ENCODE results near the gene INSR.
"Not testable (repeated sequence)": the region's sequence is repeated elsewhere in the genome, so short reads cannot be mapped to it uniquely, and the experiment has no call there.

The INSR gene

DNA sequence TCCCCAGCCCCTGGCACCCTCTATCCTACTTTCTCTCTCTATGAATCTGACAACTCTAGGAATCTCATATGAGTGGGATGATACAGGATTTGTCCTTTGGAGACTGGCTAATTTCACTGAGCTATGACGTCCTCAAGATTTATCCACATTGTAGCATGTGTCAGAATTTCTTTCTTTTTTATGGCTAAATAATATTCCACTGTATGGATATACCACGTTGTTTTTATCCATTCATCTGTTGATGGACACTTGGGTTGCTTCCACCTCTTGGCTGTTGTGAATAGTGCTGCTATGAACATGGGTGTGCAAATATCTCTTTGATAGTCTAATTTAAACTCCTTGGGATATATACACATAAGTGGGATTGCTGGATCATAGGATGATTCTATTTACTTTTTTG, 24.0 kb upstream of the INSR start:
- TF ChIP-seq JUND (IDR thresholded peaks at IDR 0.05; ENCODE audit: low read depth): no peak
- in situ Hi-C loops (cut with HindIII; ENCODE audit: low pct_unique_long_range_greater_than_20kb, low sequenced_read_pairs): no loop called here
- no peak for DNase-seq (ENCODE audit: low read depth in 1 of 2, low spot score in 1 of 2)

GRCh38 chr19:7312816-7313215, 18.6 kb upstream of the INSR start:
- no peak for DNase-seq (ENCODE audit: low read depth in 1 of 2, low spot score in 1 of 2)
- in situ Hi-C loops (cut with HindIII; ENCODE audit: low pct_unique_long_range_greater_than_20kb, low sequenced_read_pairs): no loop called here
- no peak for TF ChIP-seq JUND (IDR thresholded peaks at IDR 0.05; ENCODE audit: low read depth)

GRCh38 chr19:7311911-7312310, 17.7 kb upstream of the INSR start:
- no peak for DNase-seq (ENCODE audit: low read depth in 1 of 2, low spot score in 1 of 2)
- in situ Hi-C loops (cut with HindIII; ENCODE audit: low pct_unique_long_range_greater_than_20kb, low sequenced_read_pairs): no loop called here
- no peak for TF ChIP-seq JUND (IDR thresholded peaks at IDR 0.05; ENCODE audit: low read depth)

- DNase-seq (ENCODE audit: low read depth in 1 of 2, low spot score in 1 of 2); in situ Hi-C loops (cut with HindIII; ENCODE audit: low pct_unique_long_range_greater_than_20kb, low sequenced_read_pairs): not testable (repeated sequence)
These were observed 14.1 kb upstream of the INSR start for GRCh38 chr19:7308327-7308726.

- DNase-seq (ENCODE audit: low read depth in 1 of 2, low spot score in 1 of 2): no peak
- in situ Hi-C loops (cut with HindIII; ENCODE audit: low pct_unique_long_range_greater_than_20kb, low sequenced_read_pairs): no loop called here
- no peak for TF ChIP-seq JUND (IDR thresholded peaks at IDR 0.05; ENCODE audit: low read depth)
These were observed 13.5 kb upstream of the INSR start for GRCh38 chr19:7307590-7308218.

DNA sequence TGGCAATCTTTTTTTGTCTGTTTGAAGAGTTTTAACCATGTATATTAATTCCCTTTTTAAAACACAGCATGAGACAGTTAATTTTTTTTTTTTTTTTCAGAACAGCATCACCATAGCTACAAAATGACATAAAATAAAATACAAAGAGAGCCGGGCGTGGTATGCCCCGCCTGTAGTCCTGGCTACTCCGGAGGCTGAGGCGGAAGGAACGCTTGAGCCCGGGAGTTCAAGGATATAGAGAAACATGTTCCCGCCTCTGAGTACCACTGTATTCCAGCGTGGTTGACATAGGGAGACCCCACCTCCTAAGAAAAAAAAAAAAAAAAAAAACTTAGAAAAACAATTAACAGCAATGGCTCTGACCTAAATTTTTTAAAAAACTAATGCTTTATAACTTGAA, 10.0 kb upstream of the INSR start:
- DNase-seq (ENCODE audit: low read depth in 1 of 2, low spot score in 1 of 2): no peak
- in situ Hi-C loops (cut with HindIII; ENCODE audit: low pct_unique_long_range_greater_than_20kb, low sequenced_read_pairs): no loop called here
- TF ChIP-seq JUND (IDR thresholded peaks at IDR 0.05; ENCODE audit: low read depth): no peak

DNA sequence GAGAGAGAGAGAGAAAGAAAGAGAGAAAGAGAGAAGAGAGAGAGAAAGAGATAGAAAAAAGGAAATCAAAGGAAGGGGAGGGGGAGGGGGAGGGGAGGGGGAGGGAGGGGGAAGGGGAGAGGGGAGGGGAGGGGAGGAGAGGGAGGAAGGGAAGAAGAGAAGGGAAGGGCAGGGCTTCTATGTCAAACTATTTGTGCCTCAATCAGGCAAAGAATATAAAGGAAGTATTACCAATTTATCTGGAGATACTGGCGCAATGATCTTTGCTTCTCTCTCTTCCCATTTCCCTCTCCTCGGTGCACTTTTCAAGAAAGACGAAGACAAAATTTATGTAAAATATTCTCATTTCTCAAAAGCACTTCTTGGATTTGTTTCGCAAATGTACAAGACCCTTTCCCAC, 9.3 kb upstream of the INSR start:
- in situ Hi-C loops (cut with HindIII; ENCODE audit: low pct_unique_long_range_greater_than_20kb, low sequenced_read_pairs): no loop called here
- DNase-seq (ENCODE audit: low read depth in 1 of 2, low spot score in 1 of 2): no peak

DNA sequence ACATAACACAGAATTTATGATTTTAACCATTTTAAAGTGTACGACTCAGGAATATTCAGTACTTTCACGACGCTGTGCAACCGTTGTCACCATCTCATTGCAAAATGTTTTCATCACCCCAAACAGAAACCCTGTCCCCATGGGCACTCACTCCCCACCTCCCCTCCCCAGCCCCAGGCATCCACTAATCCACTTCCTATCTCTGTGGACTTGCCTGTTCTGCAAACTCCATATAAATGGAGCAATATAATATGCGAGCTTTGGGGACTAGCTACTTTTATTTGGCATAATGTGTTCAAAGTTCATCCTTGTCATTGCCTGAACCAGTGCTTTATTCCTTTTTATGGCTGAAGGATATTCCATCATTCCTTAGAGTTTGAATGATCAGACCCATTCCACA, 7.3 kb upstream of the INSR start:
- in situ Hi-C loops (cut with HindIII; ENCODE audit: low pct_unique_long_range_greater_than_20kb, low sequenced_read_pairs): no loop called here
- DNase-seq (ENCODE audit: low read depth in 1 of 2, low spot score in 1 of 2): no peak
- no peak for TF ChIP-seq JUND (IDR thresholded peaks at IDR 0.05; ENCODE audit: low read depth)

More for the DNA sequence above, 9.3 kb upstream of the INSR start:
- no peak for TF ChIP-seq JUND (IDR thresholded peaks at IDR 0.05; ENCODE audit: low read depth)

DNA sequence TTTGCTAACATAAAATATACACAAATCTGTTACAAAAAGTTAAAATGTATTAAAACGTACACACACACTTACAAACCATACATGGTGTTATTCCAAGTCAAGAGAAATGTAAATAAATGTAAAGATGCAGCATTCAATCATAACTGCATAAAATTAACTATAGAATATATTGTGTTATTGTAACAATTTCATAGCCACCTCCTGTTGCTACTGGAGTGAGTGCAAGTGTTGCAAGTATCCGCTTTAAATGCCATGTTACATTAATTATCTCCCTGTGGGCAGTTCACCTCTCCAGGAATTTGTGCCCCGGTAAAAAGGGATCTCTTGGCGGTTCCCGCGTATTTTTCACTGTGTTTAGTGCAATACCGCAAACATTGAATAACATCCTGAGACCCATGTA, 3.5 kb upstream of the INSR start:
- in situ Hi-C loops (cut with HindIII; ENCODE audit: low pct_unique_long_range_greater_than_20kb, low sequenced_read_pairs): no loop called here
- DNase-seq (ENCODE audit: low read depth in 1 of 2, low spot score in 1 of 2): no peak
- no peak for TF ChIP-seq JUND (IDR thresholded peaks at IDR 0.05; ENCODE audit: low read depth)

- no peak for TF ChIP-seq JUND (IDR thresholded peaks at IDR 0.05; ENCODE audit: low read depth)
- DNase-seq (ENCODE audit: low read depth in 1 of 2, low spot score in 1 of 2): peak in 1 of 2 experiments; percentile 48
- in situ Hi-C loops (cut with HindIII; ENCODE audit: low pct_unique_long_range_greater_than_20kb, low sequenced_read_pairs): no loop called here
These were observed 1.8 kb upstream of the INSR start for GRCh38 chr19:7295912-7296536.

DNA sequence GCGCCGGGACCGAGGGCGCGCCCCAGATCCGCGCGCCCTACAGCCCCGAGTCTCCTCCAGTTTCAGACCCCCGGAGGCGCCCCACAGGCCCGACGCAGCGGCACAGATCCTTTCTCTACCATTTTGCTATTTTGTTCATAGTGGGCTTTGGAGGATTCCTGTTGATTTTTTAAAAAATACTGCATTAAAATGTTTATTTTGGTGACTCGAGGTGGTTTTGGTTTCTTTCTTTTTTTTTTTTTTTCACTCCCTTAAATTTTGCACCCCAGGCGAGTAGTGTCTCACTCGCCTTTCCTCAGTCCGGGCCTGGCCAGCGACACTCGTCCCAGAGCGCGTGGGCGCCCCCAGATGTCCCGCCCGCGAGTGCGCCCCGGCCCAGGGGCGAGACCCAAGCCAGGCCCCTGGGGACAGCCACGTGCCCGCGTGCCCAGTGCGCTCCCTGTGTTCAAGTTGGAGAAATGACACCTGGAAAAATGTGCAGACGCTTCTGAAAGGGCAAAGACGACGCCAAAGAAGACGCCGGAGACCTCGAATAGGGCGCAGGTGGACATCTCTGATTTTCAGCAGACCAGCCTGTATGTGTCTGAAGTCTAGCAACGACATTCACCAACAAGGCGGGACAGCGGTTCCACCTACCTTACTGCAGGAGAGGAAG, 471 bp upstream of the INSR start:
- in situ Hi-C loops (cut with HindIII; ENCODE audit: low pct_unique_long_range_greater_than_20kb, low sequenced_read_pairs): no loop called here
- no peak for TF ChIP-seq JUND (IDR thresholded peaks at IDR 0.05; ENCODE audit: low read depth)
- DNase-seq (ENCODE audit: low read depth in 1 of 2, low spot score in 1 of 2): peak in 1 of 2 experiments; percentile 77

- no peak for TF ChIP-seq JUND (IDR thresholded peaks at IDR 0.05; ENCODE audit: low read depth)
- in situ Hi-C loops (cut with HindIII; ENCODE audit: low pct_unique_long_range_greater_than_20kb, low sequenced_read_pairs): no loop called here
- no peak for DNase-seq (ENCODE audit: low read depth in 1 of 2, low spot score in 1 of 2)
These were observed 1.1 kb downstream of the INSR start for GRCh38 chr19:7292950-7293761.
